ENCODE results near the gene ZNF397.

GRCh38 chr18:35241448-35241804 is 592 bp downstream of the ZNF397 start:
- TF ChIP-seq EZH2 (optimal IDR thresholded peaks at IDR 0.05; ENCODE audit: low read depth, low read length), result no peak
- TF ChIP-seq, protein P1, sequence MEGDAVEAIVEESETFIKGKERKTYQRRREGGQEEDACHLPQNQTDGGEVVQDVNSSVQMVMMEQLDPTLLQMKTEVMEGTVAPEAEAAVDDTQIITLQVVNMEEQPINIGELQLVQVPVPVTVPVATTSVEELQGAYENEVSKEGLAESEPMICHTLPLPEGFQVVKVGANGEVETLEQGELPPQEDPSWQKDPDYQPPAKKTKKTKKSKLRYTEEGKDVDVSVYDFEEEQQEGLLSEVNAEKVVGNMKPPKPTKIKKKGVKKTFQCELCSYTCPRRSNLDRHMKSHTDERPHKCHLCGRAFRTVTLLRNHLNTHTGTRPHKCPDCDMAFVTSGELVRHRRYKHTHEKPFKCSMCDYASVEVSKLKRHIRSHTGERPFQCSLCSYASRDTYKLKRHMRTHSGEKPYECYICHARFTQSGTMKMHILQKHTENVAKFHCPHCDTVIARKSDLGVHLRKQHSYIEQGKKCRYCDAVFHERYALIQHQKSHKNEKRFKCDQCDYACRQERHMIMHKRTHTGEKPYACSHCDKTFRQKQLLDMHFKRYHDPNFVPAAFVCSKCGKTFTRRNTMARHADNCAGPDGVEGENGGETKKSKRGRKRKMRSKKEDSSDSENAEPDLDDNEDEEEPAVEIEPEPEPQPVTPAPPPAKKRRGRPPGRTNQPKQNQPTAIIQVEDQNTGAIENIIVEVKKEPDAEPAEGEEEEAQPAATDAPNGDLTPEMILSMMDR (IDR thresholded peaks at IDR 0.05; ENCODE audit: low read length), result no peak
